ENCODE results near the gene TET1.

DNA sequence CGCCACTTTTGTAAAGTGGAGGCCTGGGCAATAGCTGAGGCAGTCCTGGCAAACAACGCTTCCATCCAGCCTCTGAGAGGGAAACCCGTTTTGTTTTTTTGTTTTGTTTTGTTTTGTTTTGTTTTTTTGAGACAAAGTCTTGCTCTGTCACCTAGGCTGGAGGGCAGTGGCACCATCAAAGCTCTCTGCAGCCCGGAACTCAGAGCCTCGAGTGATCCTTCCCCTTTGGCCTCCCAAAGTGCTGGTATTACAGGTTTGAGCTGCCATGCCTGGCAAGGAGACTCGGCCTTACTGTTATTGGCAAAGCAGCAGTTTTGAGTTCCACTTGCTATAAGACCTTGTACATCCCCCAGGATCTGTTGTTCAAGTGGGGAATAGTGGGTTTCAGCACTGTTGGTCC is 22.3 kb upstream of the TET1 start:
- TF ChIP-seq EZH2 (IDR thresholded peaks at IDR 0.05; ENCODE audit: low read depth, unreplicated experiment): no peak
- TF ChIP-seq, protein P1, sequence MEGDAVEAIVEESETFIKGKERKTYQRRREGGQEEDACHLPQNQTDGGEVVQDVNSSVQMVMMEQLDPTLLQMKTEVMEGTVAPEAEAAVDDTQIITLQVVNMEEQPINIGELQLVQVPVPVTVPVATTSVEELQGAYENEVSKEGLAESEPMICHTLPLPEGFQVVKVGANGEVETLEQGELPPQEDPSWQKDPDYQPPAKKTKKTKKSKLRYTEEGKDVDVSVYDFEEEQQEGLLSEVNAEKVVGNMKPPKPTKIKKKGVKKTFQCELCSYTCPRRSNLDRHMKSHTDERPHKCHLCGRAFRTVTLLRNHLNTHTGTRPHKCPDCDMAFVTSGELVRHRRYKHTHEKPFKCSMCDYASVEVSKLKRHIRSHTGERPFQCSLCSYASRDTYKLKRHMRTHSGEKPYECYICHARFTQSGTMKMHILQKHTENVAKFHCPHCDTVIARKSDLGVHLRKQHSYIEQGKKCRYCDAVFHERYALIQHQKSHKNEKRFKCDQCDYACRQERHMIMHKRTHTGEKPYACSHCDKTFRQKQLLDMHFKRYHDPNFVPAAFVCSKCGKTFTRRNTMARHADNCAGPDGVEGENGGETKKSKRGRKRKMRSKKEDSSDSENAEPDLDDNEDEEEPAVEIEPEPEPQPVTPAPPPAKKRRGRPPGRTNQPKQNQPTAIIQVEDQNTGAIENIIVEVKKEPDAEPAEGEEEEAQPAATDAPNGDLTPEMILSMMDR (conservative IDR thresholded peaks at IDR 0.05; ENCODE audit: low read depth in 2 of 2): no peak
- no peak for TF ChIP-seq POLR2AphosphoS5 (IDR thresholded peaks at IDR 0.05; ENCODE audit: low read depth)
- no peak for TF ChIP-seq ZNF462 (CRISPR knock-in tag; IDR thresholded peaks at IDR 0.05)
- TF ChIP-seq EZH2phosphoT487 (IDR thresholded peaks at IDR 0.05; ENCODE audit: unreplicated experiment): no peak
- no peak for TF ChIP-seq JUNB (IDR thresholded peaks at IDR 0.05; ENCODE audit: unreplicated experiment)

All from GM23338 (cell line).